MG63 (cell line): ENCODE measurements around the gene LRRTM3. TPM values are rescaled to one million over a fixed set of nuclear protein-coding genes. Genes with fewer than 3 reads are reported as not detected.

Experiments
- DNase-seq: peaks from one replicate; pipeline ENCODE4 v3.0.0-alpha.2; 2020
- H3K27me3 ChIP-seq: fragments of 250-450 bp; sonication (Bioruptor Pico); 2 replicates; pipeline ENCODE4 v1.5.1; 2020; ENCODE audit warnings: mild to moderate bottlenecking, moderate library complexity
- H3K36me3 ChIP-seq: fragments of 250-450 bp; sonication (Bioruptor Pico); 2 replicates; pipeline ENCODE4 v1.5.1; 2020; ENCODE audit warnings: mild to moderate bottlenecking, moderate library complexity
- H3K4me3 ChIP-seq: fragments of 250-450 bp; sonication (Bioruptor Pico); 2 replicates; pipeline ENCODE4 v1.5.1; 2020; ENCODE audit warnings: mild to moderate bottlenecking, moderate library complexity
- H3K9me3 ChIP-seq: fragments of 250-450 bp; sonication (Bioruptor Pico); 2 replicates; pipeline ENCODE4 v1.5.1; 2020; ENCODE audit warnings: mild to moderate bottlenecking, moderate library complexity
- total RNA-seq: library from RNA; depleted of rRNA; stranded (reverse); fragments of >200 nt; shearing (Covaris generic); gene quantifications from 2 replicates; pipeline ENCODE4 v1.2.3, GENCODE V29; 2014; ENCODE audit warnings: low replicate concordance

LRRTM3 gene
- total RNA-seq, 1 experiment from 2014 or later = not detected

- DNase-seq = no peak
- H3K9me3 ChIP-seq = no peaks in the 10 kb centered on the region
- H3K36me3 ChIP-seq = no peaks in the 10 kb centered on the region
- peaks cover 45% of the 10 kb centered on the region for H3K27me3 ChIP-seq
- no peak overlapping the region for H3K4me3 ChIP-seq
Observed at GRCh38 chr10:66927971-66928770, 2.3 kb downstream of the LRRTM3 start.

GRCh38 chr10:66928776-66929175, 2.9 kb downstream of the LRRTM3 start:
- DNase-seq = no peak
- peaks cover 45% of the 10 kb centered on the region for H3K27me3 ChIP-seq

GRCh38 chr10:66929375-66929774, 3.5 kb downstream of the LRRTM3 start:
- H3K36me3 ChIP-seq = no peaks in the 10 kb centered on the region
- no peak overlapping the region for H3K4me3 ChIP-seq
- no peak for DNase-seq
- H3K9me3 ChIP-seq = no peaks in the 10 kb centered on the region
- peaks cover 45% of the 10 kb centered on the region for H3K27me3 ChIP-seq

More at GRCh38 chr10:66928776-66929175, 2.9 kb downstream of the LRRTM3 start:
- Histone ChIP-seq H3K36me3 (no peaks in the 10 kb centered on the region), H3K4me3 (no peak overlapping the region), H3K9me3 (no peaks in the 10 kb centered on the region)

GRCh38 chr10:66931340-66931948, 5.6 kb downstream of the LRRTM3 start:
- Histone ChIP-seq H3K36me3 (no peaks in the 10 kb centered on the region), H3K4me3 (no peak overlapping the region), H3K9me3 (no peaks in the 10 kb centered on the region), H3K27me3 (peaks cover 40% of the 10 kb centered on the region)
- DNase-seq = no peak

GRCh38 chr10:66931949-66932343, 6.1 kb downstream of the LRRTM3 start:
- DNase-seq = no peak
- H3K9me3 ChIP-seq = no peaks in the 10 kb centered on the region
- no peaks in the 10 kb centered on the region for H3K36me3 ChIP-seq
- no peak overlapping the region for H3K4me3 ChIP-seq
- peaks cover 35% of the 10 kb centered on the region for H3K27me3 ChIP-seq

- Histone ChIP-seq H3K27me3 (peaks cover 10% of the 10 kb centered on the region), H3K4me3 (no peak overlapping the region), H3K36me3 (no peaks in the 10 kb centered on the region), H3K9me3 (no peaks in the 10 kb centered on the region)
- DNase-seq = no peak
Observed at GRCh38 chr10:66934711-66935110, 8.9 kb downstream of the LRRTM3 start.

- Histone ChIP-seq H3K36me3 (no peaks in the 10 kb centered on the region), H3K4me3 (no peak overlapping the region), H3K9me3 (no peaks in the 10 kb centered on the region), H3K27me3 (no peaks in the 10 kb centered on the region; the same call in 1 of the 2 replicates)
- no peak for DNase-seq
Observed at GRCh38 chr10:66940965-66941364, 15.1 kb downstream of the LRRTM3 start.

GRCh38 chr10:66941491-66941890, 15.7 kb downstream of the LRRTM3 start:
- Histone ChIP-seq H3K9me3 (no peaks in the 10 kb centered on the region), H3K27me3 (no peaks in the 10 kb centered on the region; the same call in 1 of the 2 replicates), H3K36me3 (no peaks in the 10 kb centered on the region), H3K4me3 (no peak overlapping the region)
- DNase-seq = no peak

- Histone ChIP-seq H3K4me3 (no peak overlapping the region), H3K27me3 (no peaks in the 10 kb centered on the region; the same call in 1 of the 2 replicates), H3K9me3 (no peaks in the 10 kb centered on the region), H3K36me3 (no peaks in the 10 kb centered on the region)
- no peak for DNase-seq
Observed at GRCh38 chr10:66942407-66942806, 16.6 kb downstream of the LRRTM3 start.

GRCh38 chr10:66943590-66943989, 17.8 kb downstream of the LRRTM3 start:
- no peaks in the 10 kb centered on the region for H3K9me3 ChIP-seq
- H3K4me3 ChIP-seq = no peak overlapping the region

GRCh38 chr10:66951896-66952295, 26.1 kb downstream of the LRRTM3 start:
- Histone ChIP-seq H3K4me3 (no peak overlapping the region), H3K27me3 (no peaks in the 10 kb centered on the region), H3K36me3 (no peaks in the 10 kb centered on the region), H3K9me3 (no peaks in the 10 kb centered on the region)
- DNase-seq = no peak

More at GRCh38 chr10:66943590-66943989, 17.8 kb downstream of the LRRTM3 start:
- Histone ChIP-seq H3K27me3 (no peaks in the 10 kb centered on the region; the same call in 1 of the 2 replicates), H3K36me3 (no peaks in the 10 kb centered on the region)
- DNase-seq = no peak

GRCh38 chr10:66958466-66958865, 32.6 kb downstream of the LRRTM3 start:
- Histone ChIP-seq H3K9me3 (no peaks in the 10 kb centered on the region), H3K27me3 (no peaks in the 10 kb centered on the region), H3K36me3 (no peaks in the 10 kb centered on the region), H3K4me3 (no peak overlapping the region)
- DNase-seq = no peak

GRCh38 chr10:66964946-66965345, 39.1 kb downstream of the LRRTM3 start:
- H3K4me3 ChIP-seq = no peak overlapping the region
- DNase-seq = no peak
- H3K36me3 ChIP-seq = no peaks in the 10 kb centered on the region
- H3K27me3 ChIP-seq = no peaks in the 10 kb centered on the region
- H3K9me3 ChIP-seq = no peaks in the 10 kb centered on the region

GRCh38 chr10:66980246-66980815, 54.5 kb downstream of the LRRTM3 start:
- no peaks in the 10 kb centered on the region for H3K9me3 ChIP-seq
- no peak overlapping the region for H3K4me3 ChIP-seq
- no peak for DNase-seq
- H3K36me3 ChIP-seq = no peaks in the 10 kb centered on the region
- H3K27me3 ChIP-seq = no peaks in the 10 kb centered on the region

GRCh38 chr10:66981361-66982052, 55.7 kb downstream of the LRRTM3 start:
- no peaks in the 10 kb centered on the region for H3K9me3 ChIP-seq
- DNase-seq = no peak
- H3K27me3 ChIP-seq = no peaks in the 10 kb centered on the region
- H3K36me3 ChIP-seq = no peaks in the 10 kb centered on the region
- no peak overlapping the region for H3K4me3 ChIP-seq

GRCh38 chr10:66982053-66982420, 56.2 kb downstream of the LRRTM3 start:
- H3K9me3 ChIP-seq = no peaks in the 10 kb centered on the region
- no peak for DNase-seq
- H3K4me3 ChIP-seq = no peak overlapping the region
- no peaks in the 10 kb centered on the region for H3K36me3 ChIP-seq
- no peaks in the 10 kb centered on the region for H3K27me3 ChIP-seq
